GM23248 (cell line): ENCODE data around the gene RCAN1.

Source experiments
- EZH2 ChIP-seq: fragments of 200-600 bp; sonication (generic); IDR thresholded peaks from 2 replicates; pipeline ENCODE4 v1.6.1; 2018; ENCODE audit warnings: antibody characterized with exemption, mild to moderate bottlenecking; ENCODE audit not compliant: insufficient read depth, poor library complexity, severe bottlenecking
- EZH2phosphoT487 ChIP-seq: fragments of 200-600 bp; sonication (generic); IDR thresholded peaks from 2 replicates; pipeline ENCODE4 v1.6.1; 2018; ENCODE audit warnings: antibody characterized with exemption, moderate library complexity, mild to moderate bottlenecking, low read depth; ENCODE audit not compliant: insufficient read depth

GRCh38 chr21:34621434-34622350 is 6.8 kb upstream of the RCAN1 start:
- no peak for TF ChIP-seq EZH2
- TF ChIP-seq EZH2phosphoT487 = no peak
